ENCODE data around the gene HEPACAM. TPM values are rescaled to one million over a fixed set of nuclear protein-coding genes. Genes with fewer than 3 reads are reported as not detected.
"Not testable (repeated sequence)": the region's sequence is repeated elsewhere in the genome, so short reads cannot be mapped to it uniquely, and the experiment has no call there.

Gene HEPACAM
- not detected for total RNA-seq

DNA sequence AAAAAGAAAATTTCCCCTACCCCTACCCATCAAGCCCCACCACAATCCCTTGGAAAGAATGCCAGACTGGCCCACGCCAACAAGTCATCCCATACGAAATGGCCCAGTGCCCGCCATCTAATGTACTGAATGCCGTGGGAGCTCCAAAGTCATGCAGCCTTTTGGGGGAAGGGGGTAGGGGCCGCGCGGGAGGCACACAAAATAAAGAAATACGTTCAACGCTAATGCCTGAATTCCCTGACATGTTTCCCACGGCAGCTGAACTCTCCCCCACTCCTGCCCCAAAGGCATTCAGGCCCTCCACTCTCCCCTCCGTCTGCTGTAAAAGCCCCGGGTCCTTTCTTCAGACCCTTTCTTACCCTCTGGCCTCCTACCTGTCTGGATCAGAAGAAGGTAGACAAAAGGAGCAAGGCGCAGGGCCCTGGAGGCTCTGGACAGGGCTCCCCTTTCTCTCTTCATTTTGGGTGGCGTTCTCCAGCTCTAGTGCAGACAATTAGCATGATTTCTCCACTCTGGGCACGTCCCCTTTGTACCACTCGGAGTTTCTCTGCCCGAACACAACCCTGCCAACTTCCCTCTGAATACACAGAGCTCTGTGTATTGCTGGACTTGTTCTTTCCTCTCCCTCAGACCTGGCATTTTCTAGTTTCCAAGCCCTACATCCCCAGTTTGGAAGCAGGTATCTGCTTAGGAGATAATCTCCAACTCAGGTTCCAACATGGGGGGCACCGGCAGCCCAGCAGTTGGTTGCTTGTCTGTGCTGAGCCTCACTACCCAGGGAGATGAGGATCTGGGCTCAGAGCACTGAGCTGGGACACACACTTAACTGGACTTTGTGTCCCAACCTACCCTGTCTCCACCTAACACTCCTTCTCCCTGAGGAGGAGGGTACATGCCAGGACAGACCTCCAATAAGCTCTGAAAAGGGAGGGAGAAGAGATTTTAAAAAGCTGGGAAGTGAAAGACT, at the start of gene HEPACAM:
Gene HEPACAM (minus strand): TSS at position 500 of the 967 bp plus-strand sequence. CDS start 41 bp downstream, at position 459.
- peaks cover 3% of the 10 kb centered on the region for H3K27me3 Mint-ChIP-seq (ENCODE audit: low read depth)
- H3K36me3 Mint-ChIP-seq (ENCODE audit: insufficient read depth): no peaks in the 10 kb centered on the region
- no peaks in the 10 kb centered on the region for H3K9me3 Mint-ChIP-seq
- DNase-seq: no peak
- H3K4me3 Mint-ChIP-seq: no peak within 1 kb of the TSS
- H3K4me1 Mint-ChIP-seq (ENCODE audit: low read depth): peaks cover 2% of the 10 kb centered on the region
- no peak for ATAC-seq

- peaks cover 60% of the 10 kb centered on the region for H3K36me3 Mint-ChIP-seq (ENCODE audit: insufficient read depth)
- H3K9me3 Mint-ChIP-seq: peaks cover 36% of the 10 kb centered on the region
- no peaks in the 10 kb centered on the region for H3K4me1 Mint-ChIP-seq (ENCODE audit: low read depth)
- H3K4me3 Mint-ChIP-seq: no peak overlapping the region
- ATAC-seq: no peak
- no peaks in the 10 kb centered on the region for H3K27me3 Mint-ChIP-seq (ENCODE audit: low read depth)
- no peak for DNase-seq
These were observed 48.6 kb upstream of the HEPACAM start for GRCh38 chr11:124984512-124984854.

- DNase-seq (no peak), ATAC-seq (no peak)
- no peaks in the 10 kb centered on the region for H3K27me3 Mint-ChIP-seq (ENCODE audit: low read depth)
- H3K9me3 Mint-ChIP-seq: peaks cover 40% of the 10 kb centered on the region
- H3K4me3 Mint-ChIP-seq: no peak overlapping the region
- H3K36me3 Mint-ChIP-seq (ENCODE audit: insufficient read depth): peaks cover 62% of the 10 kb centered on the region
- no peaks in the 10 kb centered on the region for H3K4me1 Mint-ChIP-seq (ENCODE audit: low read depth)
These were observed 48.0 kb upstream of the HEPACAM start for GRCh38 chr11:124983674-124984511.

DNA sequence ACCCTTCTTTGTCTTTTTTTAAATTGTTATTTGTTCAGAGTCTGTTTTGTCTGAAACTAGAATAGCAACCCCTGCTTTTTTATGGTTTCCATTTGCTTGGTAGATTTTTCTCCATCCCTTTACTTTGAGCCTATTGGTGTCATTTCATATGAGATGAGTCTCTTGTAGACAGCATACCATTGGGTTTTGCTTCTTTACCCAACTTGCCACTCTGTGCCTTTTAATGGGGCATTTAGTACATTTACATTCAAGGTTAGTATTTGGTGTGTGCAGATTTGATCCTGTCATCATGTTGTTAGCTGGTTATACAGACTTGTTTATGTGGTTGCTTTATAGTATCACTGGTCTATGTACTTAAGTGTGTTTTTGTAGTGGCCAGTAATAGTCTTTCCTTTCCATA, 46.2 kb upstream of the HEPACAM start:
- H3K4me3 Mint-ChIP-seq: no peak overlapping the region
- H3K27me3 Mint-ChIP-seq (ENCODE audit: low read depth): no peaks in the 10 kb centered on the region

DNA sequence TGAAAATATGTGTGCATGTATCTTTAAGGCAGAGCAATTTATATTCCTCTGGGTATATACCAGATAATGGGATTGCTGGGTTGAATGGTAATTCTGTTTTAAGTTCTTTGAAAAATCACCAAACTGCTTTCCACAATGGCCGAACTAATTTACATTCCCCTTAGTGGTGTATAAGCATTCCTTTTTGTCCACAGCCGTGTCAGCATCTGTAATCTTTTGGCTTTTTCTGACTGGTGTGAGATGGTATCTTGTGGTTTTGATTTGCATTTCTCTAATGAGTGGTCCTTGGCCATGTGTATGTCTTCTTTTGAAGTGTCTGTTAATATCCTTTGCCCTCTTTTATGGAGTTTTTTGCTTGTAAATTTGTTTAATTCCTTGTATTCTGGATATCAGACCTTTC, 42.5 kb upstream of the HEPACAM start:
- no peak for ATAC-seq
- no peak for DNase-seq
- H3K4me3 Mint-ChIP-seq: no peak overlapping the region
- H3K27me3 Mint-ChIP-seq (ENCODE audit: low read depth): no peaks in the 10 kb centered on the region
- peaks cover 45% of the 10 kb centered on the region for H3K36me3 Mint-ChIP-seq (ENCODE audit: insufficient read depth)
- peaks cover 51% of the 10 kb centered on the region for H3K9me3 Mint-ChIP-seq
- H3K4me1 Mint-ChIP-seq (ENCODE audit: low read depth): no peaks in the 10 kb centered on the region

More for the DNA sequence above, 46.2 kb upstream of the HEPACAM start:
- DNase-seq (no peak), ATAC-seq (no peak)
- Mint-ChIP-seq H3K9me3 (peaks cover 51% of the 10 kb centered on the region), H3K4me1 (ENCODE audit: low read depth) (no peaks in the 10 kb centered on the region), H3K36me3 (ENCODE audit: insufficient read depth) (peaks cover 60% of the 10 kb centered on the region)

GRCh38 chr11:124977006-124977405, 41.2 kb upstream of the HEPACAM start:
- Mint-ChIP-seq H3K27me3 (ENCODE audit: low read depth) (no peaks in the 10 kb centered on the region), H3K9me3 (peaks cover 38% of the 10 kb centered on the region), H3K4me1 (ENCODE audit: low read depth) (no peaks in the 10 kb centered on the region), H3K36me3 (ENCODE audit: insufficient read depth) (peaks cover 33% of the 10 kb centered on the region), H3K4me3 (no peak overlapping the region)
- ATAC-seq: no peak
- DNase-seq: no peak

DNA sequence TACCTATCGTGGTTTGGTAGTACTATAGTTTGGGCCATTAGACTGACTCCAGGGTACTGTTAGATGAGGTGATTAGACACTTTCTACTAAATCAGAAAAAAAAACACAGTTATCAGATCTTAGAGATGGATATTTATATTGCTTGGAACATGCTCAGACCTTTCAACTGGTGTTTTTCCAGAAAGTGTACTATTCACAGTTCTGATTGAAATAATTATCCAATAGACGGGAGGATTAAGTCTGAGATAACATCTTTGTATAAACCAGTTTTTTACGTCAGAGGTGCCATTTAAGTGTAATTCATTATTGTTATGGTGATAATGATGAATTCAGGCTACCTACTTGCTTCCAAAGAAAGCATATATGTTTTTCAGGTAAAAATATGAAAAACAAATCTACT, 40.7 kb upstream of the HEPACAM start:
- Mint-ChIP-seq H3K9me3 (peaks cover 33% of the 10 kb centered on the region), H3K4me1 (ENCODE audit: low read depth) (no peaks in the 10 kb centered on the region)
- ATAC-seq: no peak

GRCh38 chr11:124971810-124972209, 36.0 kb upstream of the HEPACAM start:
- Mint-ChIP-seq H3K4me3 (no peak overlapping the region), H3K9me3 (no peaks in the 10 kb centered on the region), H3K36me3 (ENCODE audit: insufficient read depth) (peaks cover 7% of the 10 kb centered on the region), H3K4me1 (ENCODE audit: low read depth) (no peaks in the 10 kb centered on the region), H3K27me3 (ENCODE audit: low read depth) (no peaks in the 10 kb centered on the region)
- DNase-seq (no peak), ATAC-seq (no peak)

More for the DNA sequence above, 40.7 kb upstream of the HEPACAM start:
- Mint-ChIP-seq H3K4me3 (no peak overlapping the region), H3K27me3 (ENCODE audit: low read depth) (no peaks in the 10 kb centered on the region), H3K36me3 (ENCODE audit: insufficient read depth) (peaks cover 30% of the 10 kb centered on the region)
- DNase-seq: no peak

GRCh38 chr11:124970925-124971324, 35.1 kb upstream of the HEPACAM start:
- no peak overlapping the region for H3K4me3 Mint-ChIP-seq
- no peak for DNase-seq
- H3K36me3 Mint-ChIP-seq (ENCODE audit: insufficient read depth): peaks cover 7% of the 10 kb centered on the region

GRCh38 chr11:124968197-124968596, 32.4 kb upstream of the HEPACAM start:
- H3K4me1 Mint-ChIP-seq (ENCODE audit: low read depth); H3K27me3 Mint-ChIP-seq (ENCODE audit: low read depth); H3K36me3 Mint-ChIP-seq (ENCODE audit: insufficient read depth); H3K4me3 Mint-ChIP-seq; ATAC-seq; DNase-seq; H3K9me3 Mint-ChIP-seq: not testable (repeated sequence)

More at GRCh38 chr11:124970925-124971324, 35.1 kb upstream of the HEPACAM start:
- Mint-ChIP-seq H3K27me3 (ENCODE audit: low read depth) (no peaks in the 10 kb centered on the region), H3K9me3 (no peaks in the 10 kb centered on the region), H3K4me1 (ENCODE audit: low read depth) (no peaks in the 10 kb centered on the region)
- ATAC-seq: no peak

DNA sequence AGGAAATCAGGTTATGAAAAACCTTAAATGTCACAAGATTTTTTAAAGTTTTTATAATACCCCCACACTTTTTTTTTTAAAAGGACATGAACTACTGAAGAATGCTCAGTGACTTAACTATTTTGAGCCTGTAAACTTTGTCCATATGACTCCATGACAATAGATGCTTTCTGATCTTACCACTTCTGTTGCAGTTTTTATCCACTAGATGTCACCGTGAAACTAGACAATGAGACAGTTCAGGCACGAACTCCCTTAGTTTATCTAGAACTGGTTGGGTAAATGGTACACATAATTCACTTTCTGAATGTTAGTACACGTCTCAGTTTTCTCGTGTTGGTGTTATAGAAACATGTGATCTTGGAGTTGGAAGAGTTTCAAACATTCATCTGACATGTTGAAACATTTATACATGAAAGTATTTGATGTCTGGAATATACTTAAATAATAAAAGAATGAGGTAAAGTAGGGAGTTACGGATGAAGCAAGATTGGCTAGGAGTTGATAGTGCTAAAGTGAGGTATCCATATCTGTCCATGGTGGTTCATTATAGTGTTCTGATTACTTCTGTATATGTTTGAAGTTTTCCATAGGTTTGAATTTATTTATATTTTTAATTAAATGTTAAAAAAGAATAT, 26.2 kb upstream of the HEPACAM start:
- Mint-ChIP-seq H3K4me3 (no peak overlapping the region), H3K36me3 (ENCODE audit: insufficient read depth) (peaks cover 4% of the 10 kb centered on the region), H3K9me3 (no peaks in the 10 kb centered on the region), H3K27me3 (ENCODE audit: low read depth) (no peaks in the 10 kb centered on the region), H3K4me1 (ENCODE audit: low read depth) (no peaks in the 10 kb centered on the region)
- peak; percentile 89 to 90 for ATAC-seq
- DNase-seq: no peak

DNA sequence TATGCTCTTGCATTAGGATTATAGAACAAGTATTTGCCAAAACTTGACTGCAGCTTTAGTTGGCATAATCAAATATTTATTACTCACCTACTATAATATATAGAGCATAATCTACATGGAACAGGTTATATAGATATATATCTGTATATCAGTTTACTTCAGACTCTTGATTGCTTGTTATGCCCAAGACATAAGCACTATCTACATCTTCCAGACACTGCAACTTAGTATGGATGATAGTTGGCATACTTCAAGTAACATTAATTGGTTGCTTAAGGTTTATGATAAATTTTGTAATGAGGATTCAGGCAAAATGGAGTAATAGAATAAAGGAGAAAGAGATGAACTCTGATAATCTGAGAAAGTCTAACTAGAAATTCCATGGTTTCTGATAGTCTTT, 19.2 kb upstream of the HEPACAM start:
- DNase-seq (no peak), ATAC-seq (no peak)
- Mint-ChIP-seq H3K27me3 (ENCODE audit: low read depth) (no peaks in the 10 kb centered on the region), H3K4me3 (no peak overlapping the region), H3K36me3 (ENCODE audit: insufficient read depth) (no peaks in the 10 kb centered on the region), H3K9me3 (no peaks in the 10 kb centered on the region), H3K4me1 (ENCODE audit: low read depth) (no peaks in the 10 kb centered on the region)

DNA sequence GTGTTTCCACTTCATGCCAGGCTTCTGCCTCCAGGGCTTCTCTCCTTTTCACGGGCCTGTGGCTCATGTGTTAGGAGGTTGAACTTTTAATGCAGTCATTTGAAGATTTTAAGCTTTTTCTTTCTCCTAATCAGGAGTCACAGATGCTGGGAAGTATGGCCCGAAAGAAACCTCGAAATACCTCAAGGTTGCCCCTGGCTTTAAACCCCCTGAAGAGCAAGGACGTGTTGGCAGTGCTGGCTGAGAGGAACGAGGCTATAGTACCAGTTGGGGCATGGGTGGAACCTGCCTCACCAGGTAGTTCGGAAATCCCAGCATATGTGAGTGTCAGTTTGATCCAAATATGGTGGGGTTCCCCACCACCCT, 18.7 kb upstream of the HEPACAM start:
- Mint-ChIP-seq H3K4me3 (no peak overlapping the region), H3K27me3 (ENCODE audit: low read depth) (no peaks in the 10 kb centered on the region), H3K9me3 (no peaks in the 10 kb centered on the region), H3K4me1 (ENCODE audit: low read depth) (no peaks in the 10 kb centered on the region), H3K36me3 (ENCODE audit: insufficient read depth) (no peaks in the 10 kb centered on the region)
- DNase-seq: no peak
- ATAC-seq: no peak

Data from activated T-cell treated with anti-CD3 and anti-CD28 coated beads, Interleukin-2, amount 50 U/mL, for 4 hours (primary cell).